Chondrocyte (in vitro differentiated cells): ENCODE data around the gene CFAP100. TPM values are rescaled to one million over a fixed set of nuclear protein-coding genes. Genes with fewer than 3 reads are reported as not detected.

Experiments
- DNase-seq: peaks from one replicate; pipeline ENCODE4 v3.0.0; 2021; ENCODE audit warnings: mixed read lengths, low spot score
- H3K27ac Mint-ChIP-seq: one replicate; pipeline ENCODE4 v1.8.0; 2021; ENCODE audit warnings: mild to moderate bottlenecking, moderate library complexity, mixed read lengths; ENCODE audit not compliant: unreplicated experiment
- H3K27me3 Mint-ChIP-seq: 2 replicates; pipeline ENCODE4 v1.8.0; 2021; ENCODE audit warnings: low read depth, mixed read lengths
- H3K36me3 Mint-ChIP-seq: 2 replicates; pipeline ENCODE4 v1.8.0; 2021; ENCODE audit warnings: low read depth, mixed read lengths
- H3K4me1 Mint-ChIP-seq: 2 replicates; pipeline ENCODE4 v1.8.0; 2021; ENCODE audit warnings: low read depth, mild to moderate bottlenecking, mixed read lengths
- H3K4me3 Mint-ChIP-seq: one replicate; pipeline ENCODE4 v1.8.0; 2021; ENCODE audit warnings: mild to moderate bottlenecking, moderate library complexity, mixed read lengths; ENCODE audit not compliant: unreplicated experiment
- H3K9me3 Mint-ChIP-seq: 2 replicates; pipeline ENCODE4 v1.8.0; 2021; ENCODE audit warnings: low read depth, mixed read lengths
- total RNA-seq: library from RNA; stranded (reverse); gene quantifications from 3 replicates; pipeline ENCODE4 v1.2.1, GENCODE V29; 2021
- TF ChIP-seq, protein P1 (sequence below): fragments of 200-600 bp; sonication (generic); IDR thresholded peaks from 2 replicates; pipeline ENCODE4 v1.5.0; 2021; ENCODE audit warnings: antibody characterized with exemption, mild to moderate bottlenecking, moderate library complexity

Gene CFAP100
- total RNA-seq, 1 donor from 2014 or later = not detected

- no peak overlapping the region for H3K27ac Mint-ChIP-seq
Observed at GRCh38 chr3:126419151-126419703, 24.5 kb downstream of the CFAP100 start.

GRCh38 chr3:126419886-126420786 is 25.4 kb downstream of the CFAP100 start:
- Mint-ChIP-seq H3K4me1 (no peaks in the 10 kb centered on the region), H3K9me3 (no peaks in the 10 kb centered on the region), H3K36me3 (no peaks in the 10 kb centered on the region), H3K27me3 (no peaks in the 10 kb centered on the region), H3K27ac (no peak overlapping the region), H3K4me3 (no peak overlapping the region)
- TF ChIP-seq, protein P1, sequence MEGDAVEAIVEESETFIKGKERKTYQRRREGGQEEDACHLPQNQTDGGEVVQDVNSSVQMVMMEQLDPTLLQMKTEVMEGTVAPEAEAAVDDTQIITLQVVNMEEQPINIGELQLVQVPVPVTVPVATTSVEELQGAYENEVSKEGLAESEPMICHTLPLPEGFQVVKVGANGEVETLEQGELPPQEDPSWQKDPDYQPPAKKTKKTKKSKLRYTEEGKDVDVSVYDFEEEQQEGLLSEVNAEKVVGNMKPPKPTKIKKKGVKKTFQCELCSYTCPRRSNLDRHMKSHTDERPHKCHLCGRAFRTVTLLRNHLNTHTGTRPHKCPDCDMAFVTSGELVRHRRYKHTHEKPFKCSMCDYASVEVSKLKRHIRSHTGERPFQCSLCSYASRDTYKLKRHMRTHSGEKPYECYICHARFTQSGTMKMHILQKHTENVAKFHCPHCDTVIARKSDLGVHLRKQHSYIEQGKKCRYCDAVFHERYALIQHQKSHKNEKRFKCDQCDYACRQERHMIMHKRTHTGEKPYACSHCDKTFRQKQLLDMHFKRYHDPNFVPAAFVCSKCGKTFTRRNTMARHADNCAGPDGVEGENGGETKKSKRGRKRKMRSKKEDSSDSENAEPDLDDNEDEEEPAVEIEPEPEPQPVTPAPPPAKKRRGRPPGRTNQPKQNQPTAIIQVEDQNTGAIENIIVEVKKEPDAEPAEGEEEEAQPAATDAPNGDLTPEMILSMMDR = no peak
- no peak for DNase-seq

More at GRCh38 chr3:126419151-126419703, 24.5 kb downstream of the CFAP100 start:
- Mint-ChIP-seq H3K36me3 (no peaks in the 10 kb centered on the region), H3K27me3 (peaks cover 4% of the 10 kb centered on the region), H3K9me3 (no peaks in the 10 kb centered on the region), H3K4me3 (no peak overlapping the region), H3K4me1 (no peaks in the 10 kb centered on the region)
- TF ChIP-seq, protein P1 = no peak
- DNase-seq = no peak

GRCh38 chr3:126421573-126422119 is 26.9 kb downstream of the CFAP100 start:
- no peak overlapping the region for H3K27ac Mint-ChIP-seq
- TF ChIP-seq, protein P1 = no peak
- no peak overlapping the region for H3K4me3 Mint-ChIP-seq
- H3K36me3 Mint-ChIP-seq = peaks cover 5% of the 10 kb centered on the region
- no peaks in the 10 kb centered on the region for H3K4me1 Mint-ChIP-seq
- no peaks in the 10 kb centered on the region for H3K27me3 Mint-ChIP-seq
- H3K9me3 Mint-ChIP-seq = peaks cover 8% of the 10 kb centered on the region
- no peak for DNase-seq

GRCh38 chr3:126422121-126422520 is 27.4 kb downstream of the CFAP100 start:
- Mint-ChIP-seq H3K9me3 (peaks cover 8% of the 10 kb centered on the region), H3K36me3 (peaks cover 6% of the 10 kb centered on the region), H3K4me1 (no peaks in the 10 kb centered on the region), H3K4me3 (no peak overlapping the region), H3K27ac (no peak overlapping the region), H3K27me3 (no peaks in the 10 kb centered on the region)
- DNase-seq = no peak
- TF ChIP-seq, protein P1 = no peak

- peaks cover 8% of the 10 kb centered on the region for H3K36me3 Mint-ChIP-seq
- H3K9me3 Mint-ChIP-seq = peaks cover 8% of the 10 kb centered on the region
- no peak overlapping the region for H3K4me3 Mint-ChIP-seq
- H3K4me1 Mint-ChIP-seq = no peaks in the 10 kb centered on the region
- no peak for DNase-seq
- no peak overlapping the region for H3K27ac Mint-ChIP-seq
- no peaks in the 10 kb centered on the region for H3K27me3 Mint-ChIP-seq
- TF ChIP-seq, protein P1 = no peak
Observed at GRCh38 chr3:126422571-126423091, 27.9 kb downstream of the CFAP100 start.
